HEK293 (cell line): Measurements from ENCODE around the gene NUP88.

Experiments used
- CTCF ChIA-PET: fragments of 350-600 bp; formaldehyde crosslinking; extraction: SDS; loops from one replicate; lab custom pipeline; 2021; ENCODE audit warnings: antibody characterized with exemption; lab: Yijun Ruan, JAX
- POLR2A ChIA-PET: fragments of 300-600 bp; formaldehyde crosslinking; extraction: SDS; loops from one replicate; lab custom pipeline; 2020; ENCODE audit warnings: antibody characterized with exemption, inconsistent platforms; lab: Yijun Ruan, JAX
- H3K27ac ChIP-seq: fragments of 200-500 bp; sonication (Bioruptor generic); 2 replicates; pipeline ENCODE4 v1.5.1; 2014; ENCODE audit warnings: low read depth, low read length, control low read depth, inconsistent platforms; ENCODE audit errors: extremely low read depth
- H3K36me3 ChIP-seq, 2 experiments: fragments of 200-500 bp in 1 of 2; sonication (Bioruptor generic) in 1 of 2; 1 replicate in 1 of 2; 2 replicates in 1 of 2; pipeline ENCODE4 v1.5.1; 2014 to 2017; ENCODE audit warnings: inconsistent platforms in 2 of 2, low read length in 2 of 2; ENCODE audit not compliant: control insufficient read depth in 2 of 2, insufficient read depth in 1 of 2
- H3K4me1 ChIP-seq: fragments of 200-500 bp; sonication (Bioruptor generic); 2 replicates; pipeline ENCODE4 v1.5.1; 2014; ENCODE audit warnings: mild to moderate bottlenecking, low read length, inconsistent platforms; ENCODE audit not compliant: control insufficient read depth, insufficient read depth
- H3K4me3 ChIP-seq: 2 replicates; pipeline ENCODE4 v1.5.1; 2011; ENCODE audit warnings: low read depth, mild to moderate bottlenecking, control low read depth, low read length, moderate library complexity
- H3K9me3 ChIP-seq: fragments of 200-500 bp; sonication (Bioruptor generic); 2 replicates; pipeline ENCODE4 v1.5.1; 2014; ENCODE audit warnings: low read depth, low read length, inconsistent platforms; ENCODE audit not compliant: control insufficient read depth, insufficient read depth
- REPIN1 ChIP-seq: fragments of 450-650 bp; formaldehyde crosslinking; IDR thresholded peaks from 2 replicates; pipeline ENCODE4 v1.5.1; 2017; ENCODE audit warnings: missing biosample characterization, missing genetic modification characterization, low read depth
- SCRT1 ChIP-seq: fragments of 450-650 bp; formaldehyde crosslinking; IDR thresholded peaks from 2 replicates; pipeline ENCODE4 v1.5.1; 2016; ENCODE audit warnings: missing biosample characterization, missing genetic modification characterization, borderline replicate concordance
- SP2 ChIP-seq: fragments of 450-650 bp; formaldehyde crosslinking; IDR thresholded peaks from 2 replicates; pipeline ENCODE4 v1.5.1; 2016; ENCODE audit warnings: missing biosample characterization, missing genetic modification characterization
- YY2 ChIP-seq: fragments of 450-650 bp; formaldehyde crosslinking; IDR thresholded peaks from 2 replicates; pipeline ENCODE4 v1.5.1; 2016; ENCODE audit warnings: missing biosample characterization, missing genetic modification characterization
- ZNF112 ChIP-seq: fragments of 450-650 bp; formaldehyde crosslinking; IDR thresholded peaks from 2 replicates; pipeline ENCODE4 v1.5.0; 2017; ENCODE audit warnings: missing biosample characterization, missing genetic modification characterization
- ZNF157 ChIP-seq: fragments of 450-650 bp; formaldehyde crosslinking; IDR thresholded peaks from 2 replicates; pipeline ENCODE4 v1.5.1; 2016; ENCODE audit warnings: missing biosample characterization, missing genetic modification characterization
- ZNF2 ChIP-seq: fragments of 450-650 bp; formaldehyde crosslinking; IDR thresholded peaks from 2 replicates; pipeline ENCODE4 v1.5.1; 2016; ENCODE audit warnings: missing biosample characterization, missing genetic modification characterization
- ZNF221 ChIP-seq: fragments of 450-650 bp; formaldehyde crosslinking; IDR thresholded peaks from 2 replicates; pipeline ENCODE4 v1.5.1; 2017; ENCODE audit warnings: missing biosample characterization, missing genetic modification characterization, borderline replicate concordance
- ZNF280C ChIP-seq: fragments of 450-650 bp; formaldehyde crosslinking; IDR thresholded peaks from 2 replicates; pipeline ENCODE4 v1.5.1; 2016; ENCODE audit warnings: missing biosample characterization, missing genetic modification characterization
- ZNF302 ChIP-seq: fragments of 450-650 bp; formaldehyde crosslinking; IDR thresholded peaks from 2 replicates; pipeline ENCODE4 v1.5.1; 2016; ENCODE audit warnings: missing biosample characterization, missing genetic modification characterization, low read depth
- ZNF37A ChIP-seq: fragments of 450-650 bp; IDR thresholded peaks from 2 replicates; pipeline ENCODE4 v1.5.1; 2018; ENCODE audit warnings: missing biosample characterization, missing genetic modification characterization
- ZNF391 ChIP-seq: fragments of 450-650 bp; formaldehyde crosslinking; IDR thresholded peaks from 2 replicates; pipeline ENCODE4 v1.5.1; 2016; ENCODE audit warnings: low read depth, missing biosample characterization, missing genetic modification characterization, borderline replicate concordance
- ZNF433 ChIP-seq: fragments of 450-650 bp; formaldehyde crosslinking; IDR thresholded peaks from 2 replicates; pipeline ENCODE4 v1.5.1; 2016; ENCODE audit warnings: missing biosample characterization, missing genetic modification characterization, low read depth
- ZNF548 ChIP-seq: fragments of 450-650 bp; formaldehyde crosslinking; IDR thresholded peaks from 2 replicates; pipeline ENCODE4 v1.5.1; 2016; ENCODE audit warnings: missing biosample characterization, missing genetic modification characterization
- ZNF560 ChIP-seq: fragments of 450-650 bp; formaldehyde crosslinking; IDR thresholded peaks from 2 replicates; pipeline ENCODE4 v1.5.1; 2017; ENCODE audit warnings: missing biosample characterization, missing genetic modification characterization, borderline replicate concordance
- ZNF580 ChIP-seq: fragments of 450-650 bp; formaldehyde crosslinking; IDR thresholded peaks from 2 replicates; pipeline ENCODE4 v1.5.1; 2016; ENCODE audit warnings: missing biosample characterization, missing genetic modification characterization
- ZNF585B ChIP-seq: fragments of 450-650 bp; formaldehyde crosslinking; IDR thresholded peaks from 2 replicates; pipeline ENCODE4 v1.5.1; 2016; ENCODE audit warnings: missing biosample characterization, missing genetic modification characterization
- ZNF645 ChIP-seq: fragments of 450-650 bp; formaldehyde crosslinking; IDR thresholded peaks from 2 replicates; pipeline ENCODE4; 2016; ENCODE audit warnings: missing biosample characterization, missing genetic modification characterization
- ZNF707 ChIP-seq: fragments of 450-650 bp; formaldehyde crosslinking; IDR thresholded peaks from 2 replicates; pipeline ENCODE4 v1.5.1; 2016; ENCODE audit warnings: missing biosample characterization, missing genetic modification characterization
- ZNF830 ChIP-seq: fragments of 450-650 bp; IDR thresholded peaks from 2 replicates; pipeline ENCODE4 v1.5.0; 2018; ENCODE audit warnings: missing biosample characterization, missing genetic modification characterization, low read depth, mild to moderate bottlenecking, moderate library complexity
- ZSCAN18 ChIP-seq: fragments of 450-650 bp; formaldehyde crosslinking; IDR thresholded peaks from 2 replicates; pipeline ENCODE4 v1.5.1; 2016; ENCODE audit warnings: missing biosample characterization, missing genetic modification characterization
- TF ChIP-seq, protein P1 (sequence below): fragments of 450-650 bp; formaldehyde crosslinking; optimal IDR thresholded peaks from 2 replicates; pipeline ENCODE3; 2016; ENCODE audit warnings: missing biosample characterization, mild to moderate bottlenecking, missing genetic modification characterization
- TF ChIP-seq, protein P2 (sequence below): fragments of 450-650 bp; formaldehyde crosslinking; IDR thresholded peaks from 2 replicates; pipeline ENCODE4 v1.5.1; 2016; ENCODE audit warnings: missing biosample characterization, missing genetic modification characterization

Gene NUP88

DNA sequence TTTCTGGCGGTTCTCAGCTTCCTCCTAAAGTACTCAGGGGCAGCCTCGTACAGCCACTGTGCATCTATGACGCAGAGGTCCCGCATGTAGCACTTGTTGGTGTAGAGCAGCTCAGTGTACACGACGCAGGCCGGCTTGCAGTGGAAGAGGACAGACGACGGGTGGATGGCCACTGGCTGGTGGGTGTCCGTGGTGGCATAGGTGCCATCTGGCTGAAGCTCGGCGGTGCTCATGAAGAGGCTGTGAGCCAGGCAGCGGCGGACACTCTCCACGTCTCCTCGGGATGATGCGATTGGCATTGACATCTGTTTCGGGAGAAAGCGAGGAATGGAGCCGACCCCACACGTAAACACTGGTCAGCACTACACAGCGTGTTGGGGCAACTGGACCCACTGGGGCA is 24.7 kb upstream of the NUP88 start:
- H3K36me3 ChIP-seq, result peaks cover 45 to 71% of the 10 kb centered on the region in 2 experiments
- no peak for TF ChIP-seq ZNF221 (tag by site-specific recombination)
- TF ChIP-seq ZNF280C (tag by site-specific recombination), result no peak
- no peak for TF ChIP-seq ZNF830 (tag by site-specific recombination)
- no peak for TF ChIP-seq ZNF112 (tag by site-specific recombination)
- TF ChIP-seq, protein P1, sequence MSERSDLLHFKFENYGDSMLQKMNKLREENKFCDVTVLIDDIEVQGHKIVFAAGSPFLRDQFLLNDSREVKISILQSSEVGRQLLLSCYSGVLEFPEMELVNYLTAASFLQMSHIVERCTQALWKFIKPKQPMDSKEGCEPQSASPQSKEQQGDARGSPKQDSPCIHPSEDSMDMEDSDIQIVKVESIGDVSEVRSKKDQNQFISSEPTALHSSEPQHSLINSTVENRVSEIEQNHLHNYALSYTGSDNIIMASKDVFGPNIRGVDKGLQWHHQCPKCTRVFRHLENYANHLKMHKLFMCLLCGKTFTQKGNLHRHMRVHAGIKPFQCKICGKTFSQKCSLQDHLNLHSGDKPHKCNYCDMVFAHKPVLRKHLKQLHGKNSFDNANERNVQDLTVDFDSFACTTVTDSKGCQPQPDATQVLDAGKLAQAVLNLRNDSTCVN (tag by site-specific recombination), result no peak
- no peak for TF ChIP-seq SP2 (tag by site-specific recombination)
- no peak for TF ChIP-seq ZNF560 (tag by site-specific recombination)
- no peak for TF ChIP-seq ZNF37A (tag by site-specific recombination)
- no peak for TF ChIP-seq YY2
- no peak for TF ChIP-seq ZNF580 (tag by site-specific recombination)
- no peak for TF ChIP-seq ZNF585B (tag by site-specific recombination)
- CTCF ChIA-PET, result no interaction called here
- H3K9me3 ChIP-seq, result no peaks in the 10 kb centered on the region
- no peak overlapping the region for H3K27ac ChIP-seq
- no peaks in the 10 kb centered on the region for H3K4me1 ChIP-seq
- no peak overlapping the region for H3K4me3 ChIP-seq
- POLR2A ChIA-PET, result no interaction called here

GRCh38 chr17:5443728-5444127 is 24.3 kb upstream of the NUP88 start:
- TF ChIP-seq ZNF707 (no peak), ZNF433 (no peak), REPIN1 (tag by site-specific recombination) (no peak), ZSCAN18 (tag by site-specific recombination) (no peak), ZNF560 (tag by site-specific recombination) (no peak), ZNF2 (tag by site-specific recombination) (no peak), ZNF391 (tag by site-specific recombination) (no peak), ZNF645 (tag by site-specific recombination) (no peak), SCRT1 (tag by site-specific recombination) (no peak), ZNF157 (tag by site-specific recombination) (no peak), ZNF548 (tag by site-specific recombination) (no peak), ZNF302 (tag by site-specific recombination) (no peak)
- TF ChIP-seq, protein P2, sequence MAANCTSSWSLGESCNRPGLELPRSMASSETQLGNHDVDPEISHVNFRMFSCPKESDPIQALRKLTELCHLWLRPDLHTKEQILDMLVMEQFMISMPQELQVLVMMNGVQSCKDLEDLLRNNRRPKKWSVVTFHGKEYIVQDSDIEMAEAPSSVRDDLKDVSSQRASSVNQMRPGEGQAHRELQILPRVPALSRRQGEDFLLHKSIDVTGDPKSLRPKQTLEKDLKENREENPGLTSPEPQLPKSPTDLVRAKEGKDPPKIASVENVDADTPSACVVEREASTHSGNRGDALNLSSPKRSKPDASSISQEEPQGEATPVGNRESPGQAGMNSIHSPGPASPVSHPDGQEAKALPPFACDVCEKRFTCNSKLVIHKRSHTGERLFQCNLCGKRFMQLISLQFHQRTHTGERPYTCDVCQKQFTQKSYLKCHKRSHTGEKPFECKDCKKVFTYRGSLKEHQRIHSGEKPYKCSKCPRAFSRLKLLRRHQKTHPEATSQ (tag by site-specific recombination), result no peak
- TF ChIP-seq, all 188 proteins: peak for 0
- ChIA-PET CTCF (interaction anchor here (0.6 kb wide), 1 partner anchor 194 kb away, joined by 5 read pairs; no protein-coding TSS in a partner anchor), POLR2A (no interaction called here)
- Histone ChIP-seq H3K9me3 (no peaks in the 10 kb centered on the region), H3K36me3 (peaks cover 40 to 67% of the 10 kb centered on the region in 2 experiments), H3K4me3 (no peak overlapping the region), H3K27ac (no peak overlapping the region), H3K4me1 (no peaks in the 10 kb centered on the region)
